ENCODE results near the gene KIAA1614.

DNA sequence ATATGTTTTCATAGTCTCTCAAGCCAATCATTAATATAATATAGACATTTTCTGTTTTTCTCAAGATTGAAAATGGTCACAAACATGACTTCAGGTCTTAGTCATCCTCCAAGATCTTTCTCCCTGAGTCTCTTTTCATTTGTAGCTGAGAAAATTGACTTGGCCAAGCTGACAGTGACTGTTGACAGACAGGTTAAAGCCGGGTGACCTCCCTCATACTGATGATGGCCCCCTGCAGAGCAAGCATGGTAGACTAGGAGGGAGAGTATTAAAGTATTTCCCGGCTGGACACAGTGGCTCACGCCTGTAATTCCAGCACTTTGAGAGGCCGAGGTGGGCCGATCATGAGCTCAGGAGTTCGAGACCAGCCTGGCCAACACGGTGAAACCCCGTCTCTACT, 6.8 kb upstream of the KIAA1614 start:
- TF ChIP-seq, protein P1, sequence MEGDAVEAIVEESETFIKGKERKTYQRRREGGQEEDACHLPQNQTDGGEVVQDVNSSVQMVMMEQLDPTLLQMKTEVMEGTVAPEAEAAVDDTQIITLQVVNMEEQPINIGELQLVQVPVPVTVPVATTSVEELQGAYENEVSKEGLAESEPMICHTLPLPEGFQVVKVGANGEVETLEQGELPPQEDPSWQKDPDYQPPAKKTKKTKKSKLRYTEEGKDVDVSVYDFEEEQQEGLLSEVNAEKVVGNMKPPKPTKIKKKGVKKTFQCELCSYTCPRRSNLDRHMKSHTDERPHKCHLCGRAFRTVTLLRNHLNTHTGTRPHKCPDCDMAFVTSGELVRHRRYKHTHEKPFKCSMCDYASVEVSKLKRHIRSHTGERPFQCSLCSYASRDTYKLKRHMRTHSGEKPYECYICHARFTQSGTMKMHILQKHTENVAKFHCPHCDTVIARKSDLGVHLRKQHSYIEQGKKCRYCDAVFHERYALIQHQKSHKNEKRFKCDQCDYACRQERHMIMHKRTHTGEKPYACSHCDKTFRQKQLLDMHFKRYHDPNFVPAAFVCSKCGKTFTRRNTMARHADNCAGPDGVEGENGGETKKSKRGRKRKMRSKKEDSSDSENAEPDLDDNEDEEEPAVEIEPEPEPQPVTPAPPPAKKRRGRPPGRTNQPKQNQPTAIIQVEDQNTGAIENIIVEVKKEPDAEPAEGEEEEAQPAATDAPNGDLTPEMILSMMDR (IDR thresholded peaks at IDR 0.05) = no peak
- TF ChIP-seq POLR2A (IDR thresholded peaks at IDR 0.05) = no peak
